Kidney epithelial cell (primary cell): ENCODE results near the gene PIK3CB. TPM values are rescaled to one million over a fixed set of nuclear protein-coding genes. Genes with fewer than 3 reads are reported as not detected.

ENCODE experiments used
- DNase-seq: peaks from one replicate; pipeline ENCODE4 v3.0.0-alpha.2; 2010; ENCODE audit warnings: low read depth
- H3K27me3 ChIP-seq: 2 replicates; pipeline ENCODE4 v1.6.0; 2011; ENCODE audit warnings: low read length; ENCODE audit not compliant: control insufficient read depth, insufficient read depth
- H3K36me3 ChIP-seq: 2 replicates; pipeline ENCODE4 v1.5.1; 2011; ENCODE audit warnings: low read length; ENCODE audit not compliant: control insufficient read depth, insufficient read depth
- H3K4me3 ChIP-seq: 2 replicates; pipeline ENCODE4 v1.5.1; 2011; ENCODE audit warnings: low read depth, mild to moderate bottlenecking, control low read depth, low read length
- total RNA-seq: library from RNA; depleted of rRNA; stranded (reverse); fragments of >200 nt; gene quantifications from 2 replicates; pipeline ENCODE4 v1.2.3, GENCODE V29; 2015
- TF ChIP-seq, protein P1 (sequence below): IDR thresholded peaks from 2 replicates; pipeline ENCODE4 v1.5.1; 2011; ENCODE audit warnings: mild to moderate bottlenecking, moderate library complexity, low read length, control low read depth, inconsistent platforms; ENCODE audit not compliant: insufficient read depth, poor library complexity, severe bottlenecking

The PIK3CB gene
- total RNA-seq, 1 donor from 2014 or later = 14.5 TPM

DNA sequence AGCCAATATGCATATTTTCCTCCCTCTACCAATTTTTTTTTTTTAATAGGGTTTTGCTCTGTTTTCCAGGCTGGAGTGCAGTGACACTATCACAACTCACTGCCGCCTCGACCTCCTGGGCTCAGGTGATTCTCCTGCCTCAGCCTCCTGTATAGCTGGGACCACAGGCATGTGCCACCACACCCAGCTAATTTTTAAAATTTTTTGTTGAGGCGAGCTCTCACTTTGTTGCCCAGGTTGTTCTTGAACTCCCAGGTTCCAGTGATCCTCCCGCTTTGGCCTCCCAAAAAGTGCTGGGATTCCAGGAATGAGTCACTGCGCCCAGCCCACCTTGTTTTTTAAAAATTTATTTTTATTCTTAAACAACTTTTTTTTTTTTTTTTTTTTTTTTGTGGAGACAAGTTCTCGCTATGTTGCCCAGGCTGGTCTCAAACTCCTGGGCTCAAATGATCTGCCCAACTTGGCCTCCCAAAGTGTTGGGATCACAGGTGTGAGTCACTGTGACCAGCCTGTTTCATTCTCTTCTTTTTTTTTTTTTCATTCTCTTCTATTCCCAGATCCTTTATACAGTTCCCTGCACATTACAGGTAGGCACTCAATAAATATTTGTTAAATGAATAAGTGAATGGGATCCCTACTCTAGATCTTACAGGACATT, 40.5 kb upstream of the PIK3CB start:
- DNase-seq = no peak
- Histone ChIP-seq H3K4me3 (no peak overlapping the region), H3K36me3 (no peaks in the 10 kb centered on the region), H3K27me3 (no peaks in the 10 kb centered on the region)
- TF ChIP-seq, protein P1, sequence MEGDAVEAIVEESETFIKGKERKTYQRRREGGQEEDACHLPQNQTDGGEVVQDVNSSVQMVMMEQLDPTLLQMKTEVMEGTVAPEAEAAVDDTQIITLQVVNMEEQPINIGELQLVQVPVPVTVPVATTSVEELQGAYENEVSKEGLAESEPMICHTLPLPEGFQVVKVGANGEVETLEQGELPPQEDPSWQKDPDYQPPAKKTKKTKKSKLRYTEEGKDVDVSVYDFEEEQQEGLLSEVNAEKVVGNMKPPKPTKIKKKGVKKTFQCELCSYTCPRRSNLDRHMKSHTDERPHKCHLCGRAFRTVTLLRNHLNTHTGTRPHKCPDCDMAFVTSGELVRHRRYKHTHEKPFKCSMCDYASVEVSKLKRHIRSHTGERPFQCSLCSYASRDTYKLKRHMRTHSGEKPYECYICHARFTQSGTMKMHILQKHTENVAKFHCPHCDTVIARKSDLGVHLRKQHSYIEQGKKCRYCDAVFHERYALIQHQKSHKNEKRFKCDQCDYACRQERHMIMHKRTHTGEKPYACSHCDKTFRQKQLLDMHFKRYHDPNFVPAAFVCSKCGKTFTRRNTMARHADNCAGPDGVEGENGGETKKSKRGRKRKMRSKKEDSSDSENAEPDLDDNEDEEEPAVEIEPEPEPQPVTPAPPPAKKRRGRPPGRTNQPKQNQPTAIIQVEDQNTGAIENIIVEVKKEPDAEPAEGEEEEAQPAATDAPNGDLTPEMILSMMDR = no peak

DNA sequence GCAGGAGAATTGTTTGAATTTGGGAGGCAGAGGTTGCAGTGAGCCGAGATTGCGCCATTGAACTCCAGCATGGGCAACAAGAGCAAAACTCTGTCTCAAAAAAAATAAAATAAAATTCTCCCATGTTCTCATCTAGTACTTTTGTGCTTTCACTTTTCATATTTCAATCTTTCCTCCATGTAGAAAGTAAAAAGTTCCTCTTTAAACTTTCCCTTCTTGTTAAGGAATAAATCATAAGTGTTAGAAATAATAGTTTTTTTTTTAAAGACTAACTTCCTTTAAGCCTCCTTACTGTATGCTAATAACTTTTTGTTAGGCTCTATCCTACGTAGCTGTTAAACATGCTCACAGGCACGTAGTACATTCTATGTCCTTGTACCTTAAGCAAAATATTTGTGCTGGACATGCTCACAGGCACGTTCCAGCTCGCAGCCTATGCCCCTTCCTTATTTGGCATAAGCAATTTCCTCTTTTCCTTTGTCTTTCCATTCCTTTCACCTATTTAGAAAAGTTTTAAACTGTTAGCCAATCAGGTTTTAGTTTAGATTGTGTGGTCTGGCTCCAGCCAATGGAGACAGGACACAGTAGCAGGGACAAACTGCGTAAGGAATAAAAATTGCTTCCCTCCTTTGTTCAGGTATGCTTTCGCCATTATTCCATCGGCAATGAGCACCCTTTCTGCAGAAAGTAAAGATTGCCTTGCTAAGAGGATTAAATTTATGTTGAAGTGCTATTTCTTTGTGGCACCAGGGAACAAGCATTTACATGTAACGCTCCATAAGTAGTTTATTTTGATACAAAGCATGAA, 38.9 kb upstream of the PIK3CB start:
- no peaks in the 10 kb centered on the region for H3K36me3 ChIP-seq
- H3K27me3 ChIP-seq = no peaks in the 10 kb centered on the region
- TF ChIP-seq, protein P1 = no peak
- H3K4me3 ChIP-seq = no peak overlapping the region
- DNase-seq = no peak

DNA sequence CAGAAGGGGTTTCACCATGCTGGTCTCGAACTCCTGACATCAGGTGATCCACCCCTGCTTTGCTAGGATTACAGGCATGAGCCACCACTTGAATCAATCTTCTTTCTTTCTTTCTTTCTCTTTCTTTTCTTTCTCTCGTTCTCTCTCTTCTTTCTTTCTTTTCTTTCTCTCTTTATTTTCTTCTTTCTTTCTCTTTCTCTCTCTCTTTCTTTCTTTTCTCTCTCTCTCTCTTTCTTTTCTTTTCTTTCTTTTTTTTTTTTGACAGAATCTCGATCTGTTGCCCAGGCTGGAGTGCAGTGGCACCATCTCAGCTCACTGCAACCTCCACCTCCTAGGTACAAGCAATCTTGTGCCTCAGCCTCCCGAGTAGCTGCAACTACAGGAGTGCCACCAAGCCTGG, 37.9 kb upstream of the PIK3CB start:
- Histone ChIP-seq H3K27me3 (no peaks in the 10 kb centered on the region), H3K4me3 (no peak overlapping the region), H3K36me3 (no peaks in the 10 kb centered on the region)
- no peak for DNase-seq
- TF ChIP-seq, protein P1 = no peak

DNA sequence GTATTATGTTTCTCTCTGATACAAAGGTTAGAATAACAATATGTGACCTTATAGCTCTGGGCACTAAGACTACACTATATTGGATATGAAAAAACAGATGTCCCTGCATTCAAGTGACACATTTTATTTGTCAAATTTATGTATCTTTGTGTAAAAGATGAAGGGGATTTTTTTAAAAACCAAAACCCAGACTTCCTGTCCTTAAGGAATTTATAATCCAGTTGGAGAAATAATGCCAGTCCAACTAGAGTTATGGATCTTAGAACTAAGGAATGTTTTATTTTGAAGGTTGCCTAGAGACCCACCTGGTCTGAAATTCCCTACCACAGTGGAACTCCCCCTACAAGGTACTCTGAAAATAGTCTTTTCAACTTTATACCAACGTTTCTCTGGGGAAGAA, 33.3 kb upstream of the PIK3CB start:
- no peak for DNase-seq
- H3K36me3 ChIP-seq = no peaks in the 10 kb centered on the region
- no peak overlapping the region for H3K4me3 ChIP-seq
- no peaks in the 10 kb centered on the region for H3K27me3 ChIP-seq
- TF ChIP-seq, protein P1 = no peak

DNA sequence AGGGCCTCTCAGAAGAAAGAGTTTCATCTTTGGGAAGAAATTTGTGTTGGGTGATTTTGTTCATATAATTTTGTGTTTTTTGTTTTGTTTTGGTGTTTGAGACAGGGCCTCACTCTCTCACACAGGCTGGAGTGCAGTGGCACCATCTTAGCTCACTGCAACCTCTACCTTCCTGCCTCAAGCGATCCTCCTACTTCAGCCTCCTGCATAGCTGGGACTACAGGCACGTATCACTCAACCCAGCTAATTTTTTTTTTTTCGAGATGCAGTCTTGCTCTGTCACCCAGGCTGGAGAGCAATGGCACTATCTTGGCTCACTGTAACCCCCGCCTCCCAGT, 29.0 kb upstream of the PIK3CB start:
- Histone ChIP-seq H3K36me3 (no peaks in the 10 kb centered on the region), H3K27me3 (no peaks in the 10 kb centered on the region), H3K4me3 (no peak overlapping the region)
- TF ChIP-seq, protein P1 = no peak
- DNase-seq = no peak
